Endothelial cell of umbilical vein (primary cell): Measurements from ENCODE around the gene TAS1R1. TPM values are rescaled to one million over a fixed set of nuclear protein-coding genes. Genes with fewer than 3 reads are reported as not detected.
A peak's percentile ranks its signal among the peaks of the same experiment; 100 is the strongest.

Source experiments
- BruUV-seq: library from RNA; stranded (reverse); fragments of 400-500 nt; replicated peaks from 2 replicates; lab custom pipeline; 2021; lab: Mats Ljungman, UMichigan
- CTCF ChIA-PET: fragments of 300-600, 350-600 bp; sonication (Branson Sonifier 250); formaldehyde crosslinking; loops from one replicate; lab custom pipeline; 2021; ENCODE audit warnings: antibody characterized with exemption, inconsistent platforms; lab: Charles Lee
- POLR2A ChIA-PET: fragments of 300-600, 350-600 bp; sonication (Branson Sonifier 250); formaldehyde crosslinking; loops from one replicate; lab custom pipeline; 2021; ENCODE audit warnings: antibody characterized with exemption, inconsistent platforms; lab: Charles Lee
- DNase-seq: peaks from one replicate; pipeline ENCODE4 v3.0.0-alpha.2; 2011; ENCODE audit warnings: low read depth, low spot score
- FAIRE-seq: peaks from 2 replicates; lab custom pipeline; 2011; peaks lifted over from hg19 to GRCh38; lab: Jason Lieb, UNC
- H2AFZ ChIP-seq: 2 replicates; pipeline ENCODE4 v1.6.0; 2012; ENCODE audit warnings: low read depth, low read length, control low read depth, inconsistent platforms
- H3K27ac ChIP-seq: 2 replicates; pipeline ENCODE4 v1.5.1; 2011; ENCODE audit warnings: low read depth, mild to moderate bottlenecking, control low read depth, low read length, moderate library complexity; ENCODE audit not compliant: insufficient read depth
- H3K27me3 ChIP-seq, 2 experiments: 2 replicates each; pipeline versions ENCODE4 v1.6.0 to v1.6.1; 2011; ENCODE audit warnings: low read length in 2 of 2, mixed read lengths in 1 of 2; ENCODE audit not compliant: control insufficient read depth in 2 of 2, insufficient read depth in 2 of 2
- H3K36me3 ChIP-seq, 2 experiments: 2 replicates in 1 of 2; 3 replicates in 1 of 2; pipeline ENCODE4 v1.5.1; 2011; ENCODE audit warnings: low read length in 2 of 2, mild to moderate bottlenecking in 1 of 2, moderate library complexity in 1 of 2; ENCODE audit not compliant: control insufficient read depth in 2 of 2, insufficient read depth in 2 of 2; ENCODE audit errors: extremely low read depth in 1 of 2
- H3K4me1 ChIP-seq: 3 replicates; pipeline ENCODE4 v1.5.1; 2011; ENCODE audit warnings: mild to moderate bottlenecking, low read length; ENCODE audit not compliant: control insufficient read depth, insufficient read depth; ENCODE audit errors: extremely low read depth
- H3K4me2 ChIP-seq: 2 replicates; pipeline ENCODE4 v1.6.1; 2011; ENCODE audit warnings: low read length, control low read depth, mixed read lengths; ENCODE audit not compliant: insufficient read depth
- H3K4me3 ChIP-seq, 3 experiments: fragments of 200-600 bp in 1 of 3; sonication (generic), shearing (Covaris generic) in 1 of 3; replicated peaks in 1 of 3; 2 replicates each; pipeline ENCODE4 v1.5.1; 2011 to 2016; ENCODE audit warnings: control low read depth in 3 of 3, low read length in 3 of 3, mild to moderate bottlenecking in 2 of 3, inconsistent platforms in 1 of 3, low read depth in 1 of 3, moderate library complexity in 1 of 3; ENCODE audit not compliant: insufficient read depth in 1 of 3
- H3K79me2 ChIP-seq: 2 replicates; pipeline ENCODE4 v1.6.0; 2012; ENCODE audit warnings: low read length, inconsistent platforms; ENCODE audit not compliant: control insufficient read depth, insufficient read depth
- H3K9ac ChIP-seq: replicated peaks from 2 replicates; pipeline ENCODE3; 2011; ENCODE audit warnings: low read length, control low read depth; ENCODE audit not compliant: insufficient read depth; ENCODE audit errors: extremely low read depth
- H3K9me1 ChIP-seq: replicated peaks from 3 replicates; pipeline ENCODE4 v1.6.0; 2011; ENCODE audit warnings: mild to moderate bottlenecking, low read length; ENCODE audit not compliant: control insufficient read depth, insufficient read depth; ENCODE audit errors: extremely low read depth
- H3K9me3 ChIP-seq: replicated peaks from 2 replicates; pipeline ENCODE4 v1.5.1; 2012; ENCODE audit warnings: low read length, inconsistent platforms; ENCODE audit not compliant: control insufficient read depth, insufficient read depth
- H4K20me1 ChIP-seq: replicated peaks from 2 replicates; pipeline ENCODE3; 2011; ENCODE audit warnings: mild to moderate bottlenecking, low read length; ENCODE audit not compliant: control insufficient read depth, insufficient read depth; ENCODE audit errors: extremely low read depth
- POLR2A ChIP-seq: IDR thresholded peaks from 2 replicates; pipeline ENCODE4 v1.6.1; 2012; ENCODE audit warnings: low read depth, mild to moderate bottlenecking, control low read depth, low read length
- POLR2AphosphoS5 ChIP-seq: IDR thresholded peaks from 2 replicates; pipeline ENCODE4 v1.6.1; 2012; ENCODE audit warnings: low read depth, mild to moderate bottlenecking, control low read depth, low read length, moderate library complexity; ENCODE audit not compliant: insufficient read depth
- dilution Hi-C: fragments of 300-500 bp; cut with MboI; formaldehyde crosslinking; loops from one replicate; pipeline ENCODE4 v1.15.0; 2019; ENCODE audit warnings: low sequenced_read_pairs; ENCODE audit not compliant: extremely low pct_ligation_motif_present
- intact Hi-C: fragments of 100-400 bp; cut with micrococcal nuclease; formaldehyde crosslinking; loops from one replicate; pipeline ENCODE4 v1.10.0; 2022
- polyA plus RNA-seq, 4 experiments: library from polyadenylated mRNA; depleted of rRNA in 3 of 4; stranded (reverse) in 3 of 4; unstranded in 1 of 4; fragments of >200 nt; gene quantifications; 2 replicates each; pipeline versions ENCODE4 v1.2.1 to v1.2.3, GENCODE V29; 2011 to 2012; ENCODE audit warnings: missing spikeins in 1 of 4
- total RNA-seq: library from RNA; stranded (reverse); gene quantifications from 2 replicates; pipeline ENCODE4 v1.2.3, GENCODE V29; 2021
- TF ChIP-seq, protein P1 (sequence below), 2 donors: IDR thresholded peaks; 1 replicate in 1 of 2; 2 replicates in 1 of 2; pipeline ENCODE4 v1.5.1; 2011; ENCODE audit warnings: low read length in 2 of 2, mild to moderate bottlenecking in 2 of 2, moderate library complexity in 2 of 2, control low read depth in 1 of 2, inconsistent platforms in 1 of 2, low read depth in 1 of 2; ENCODE audit not compliant: insufficient read depth in 1 of 2; ENCODE audit errors: extremely low read depth in 1 of 2

Gene TAS1R1
- total and polyA plus RNA-seq, 2 donors (not counting 3 experiments of a cell fraction or from before 2014, with no cell fraction given) = not detected

DNA sequence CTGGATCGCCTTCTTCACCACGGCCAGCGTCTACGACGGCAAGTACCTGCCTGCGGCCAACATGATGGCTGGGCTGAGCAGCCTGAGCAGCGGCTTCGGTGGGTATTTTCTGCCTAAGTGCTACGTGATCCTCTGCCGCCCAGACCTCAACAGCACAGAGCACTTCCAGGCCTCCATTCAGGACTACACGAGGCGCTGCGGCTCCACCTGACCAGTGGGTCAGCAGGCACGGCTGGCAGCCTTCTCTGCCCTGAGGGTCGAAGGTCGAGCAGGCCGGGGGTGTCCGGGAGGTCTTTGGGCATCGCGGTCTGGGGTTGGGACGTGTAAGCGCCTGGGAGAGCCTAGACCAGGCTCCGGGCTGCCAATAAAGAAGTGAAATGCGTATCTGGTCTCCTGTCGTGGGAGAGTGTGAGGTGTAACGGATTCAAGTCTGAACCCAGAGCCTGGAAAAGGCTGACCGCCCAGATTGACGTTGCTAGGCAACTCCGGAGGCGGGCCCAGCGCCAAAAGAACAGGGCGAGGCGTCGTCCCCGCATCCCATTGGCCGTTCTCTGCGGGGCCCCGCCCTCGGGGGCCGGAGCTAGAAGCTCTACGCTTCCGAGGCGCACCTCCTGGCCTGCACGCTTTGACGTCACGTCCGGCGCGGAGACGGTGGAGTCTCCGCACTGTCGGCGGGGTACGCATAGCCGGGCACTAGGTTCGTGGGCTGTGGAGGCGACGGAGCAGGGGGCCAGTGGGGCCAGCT, 24.4 kb downstream of the TAS1R1 start, which contains the start of gene ZBTB48:
TSS of gene ZBTB48 (plus strand) at position 621 of the 745 bp plus-strand sequence. CDS start 616 bp downstream, outside the sequence.
- H3K79me2 ChIP-seq = peaks cover 11% of the 10 kb centered on the region
- peak within 1 kb of the TSS; percentile 91 for H2AFZ ChIP-seq
- no peaks in the 10 kb centered on the region for H3K36me3 ChIP-seq
- H4K20me1 ChIP-seq = no peaks in the 10 kb centered on the region
- H3K9me3 ChIP-seq = no peaks in the 10 kb centered on the region
- no peaks in the 10 kb centered on the region for H3K9me1 ChIP-seq
- FAIRE-seq (peak; percentile 99), DNase-seq (peak; percentile 97)
- H3K4me2 ChIP-seq = peak within 1 kb of the TSS; percentile 75
- POLR2A ChIA-PET = interaction anchor here (1.4 to 2.0 kb wide), 4 partner anchors 21 to 88 kb away, joined by 3 to 6 read pairs (median 6); partner anchors contain the start of gene KLHL21
- peak within 1 kb of the TSS; percentile 57 to 98 (median 65) for H3K4me3 ChIP-seq
- peak within 1 kb of the TSS; percentile 57 for H3K27ac ChIP-seq
- H3K27me3 ChIP-seq = no peaks in the 10 kb centered on the region
- TSS peak; percentile 19 for BruUV-seq
- CTCF ChIA-PET = interaction anchor here (1.0 to 1.8 kb wide), 7 partner anchors 18 to 94 kb away, joined by 4 to 15 read pairs (median 6); partner anchors contain the start of genes NOL9 and TAS1R1
- TF ChIP-seq POLR2AphosphoS5 (peak; percentile 96), POLR2A (peak; percentile 98)
- TF ChIP-seq, protein P1, sequence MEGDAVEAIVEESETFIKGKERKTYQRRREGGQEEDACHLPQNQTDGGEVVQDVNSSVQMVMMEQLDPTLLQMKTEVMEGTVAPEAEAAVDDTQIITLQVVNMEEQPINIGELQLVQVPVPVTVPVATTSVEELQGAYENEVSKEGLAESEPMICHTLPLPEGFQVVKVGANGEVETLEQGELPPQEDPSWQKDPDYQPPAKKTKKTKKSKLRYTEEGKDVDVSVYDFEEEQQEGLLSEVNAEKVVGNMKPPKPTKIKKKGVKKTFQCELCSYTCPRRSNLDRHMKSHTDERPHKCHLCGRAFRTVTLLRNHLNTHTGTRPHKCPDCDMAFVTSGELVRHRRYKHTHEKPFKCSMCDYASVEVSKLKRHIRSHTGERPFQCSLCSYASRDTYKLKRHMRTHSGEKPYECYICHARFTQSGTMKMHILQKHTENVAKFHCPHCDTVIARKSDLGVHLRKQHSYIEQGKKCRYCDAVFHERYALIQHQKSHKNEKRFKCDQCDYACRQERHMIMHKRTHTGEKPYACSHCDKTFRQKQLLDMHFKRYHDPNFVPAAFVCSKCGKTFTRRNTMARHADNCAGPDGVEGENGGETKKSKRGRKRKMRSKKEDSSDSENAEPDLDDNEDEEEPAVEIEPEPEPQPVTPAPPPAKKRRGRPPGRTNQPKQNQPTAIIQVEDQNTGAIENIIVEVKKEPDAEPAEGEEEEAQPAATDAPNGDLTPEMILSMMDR (IDR thresholded peaks at IDR 0.05; ENCODE audit: extremely low read depth in 1 of 2, insufficient read depth in 1 of 2, low read depth in 1 of 2, low read length in 2 of 2) = no peak
- dilution Hi-C loops = no loop called here
- H3K4me1 ChIP-seq = peaks cover 14% of the 10 kb centered on the region
- H3K9ac ChIP-seq = peak within 1 kb of the TSS; percentile 39
- intact Hi-C loops = loop anchor here (1.0 kb wide), 4 partner anchors 22 to 46 kb away; partner anchors contain the start of genes NOL9 and PHF13
